ENCODE results near the gene ADGRF4. TPM values are rescaled to one million over a fixed set of nuclear protein-coding genes. Genes with fewer than 3 reads are reported as not detected.
"Not testable (repeated sequence)": the region's sequence is repeated elsewhere in the genome, so short reads cannot be mapped to it uniquely, and the experiment has no call there.

The ADGRF4 gene
- total and polyA plus RNA-seq, 5 donors from 2014 or later = not detected

GRCh38 chr6:47737406-47737805, 39.0 kb downstream of the ADGRF4 start:
- ATAC-seq (ENCODE audit: low read depth in 2 of 2) (no peak), DNase-seq (no peak)
- Mint-ChIP-seq H3K4me1 (no peaks in the 10 kb centered on the region), H3K9me3 (no peaks in the 10 kb centered on the region), H3K36me3 (no peaks in the 10 kb centered on the region), H3K4me3 (no peak overlapping the region), H3K27ac (no peak overlapping the region), H3K27me3 (no peaks in the 10 kb centered on the region)
- no peak overlapping the region for H3K27ac ChIP-seq (ENCODE audit: insufficient read depth, low read length, poor library complexity, severe bottlenecking)
- no peaks in the 10 kb centered on the region for H3K4me1 ChIP-seq (ENCODE audit: control insufficient read depth, insufficient read depth, low read length, poor library complexity, severe bottlenecking)
- H3K27me3 ChIP-seq (ENCODE audit: control insufficient read depth, insufficient read depth, low read length) = no peaks in the 10 kb centered on the region
- H3K36me3 ChIP-seq (ENCODE audit: control insufficient read depth, insufficient read depth, low read length) = no peaks in the 10 kb centered on the region
- H3K4me3 ChIP-seq (ENCODE audit: low read depth, low read length) = no peak overlapping the region
- no peaks in the 10 kb centered on the region for H3K9me3 ChIP-seq (ENCODE audit: control insufficient read depth in 2 of 2, low read length in 2 of 2)

GRCh38 chr6:47740714-47741113, 42.3 kb downstream of the ADGRF4 start:
- no peak for DNase-seq
- H3K27ac ChIP-seq (ENCODE audit: insufficient read depth, low read length, poor library complexity, severe bottlenecking) = no peak overlapping the region
- H3K27me3 ChIP-seq (ENCODE audit: control insufficient read depth, insufficient read depth, low read length) = no peaks in the 10 kb centered on the region
- Mint-ChIP-seq H3K27ac (no peak overlapping the region), H3K9me3 (no peaks in the 10 kb centered on the region), H3K27me3 (no peaks in the 10 kb centered on the region), H3K36me3 (no peaks in the 10 kb centered on the region), H3K4me1 (no peaks in the 10 kb centered on the region), H3K4me3 (no peak overlapping the region)
- H3K9me3 ChIP-seq (ENCODE audit: control insufficient read depth in 2 of 2, low read length in 2 of 2) = no peaks in the 10 kb centered on the region
- no peak for ATAC-seq (ENCODE audit: low read depth in 2 of 2)
- H3K4me1 ChIP-seq (ENCODE audit: control insufficient read depth, insufficient read depth, low read length, poor library complexity, severe bottlenecking) = no peaks in the 10 kb centered on the region
- no peaks in the 10 kb centered on the region for H3K36me3 ChIP-seq (ENCODE audit: control insufficient read depth, insufficient read depth, low read length)
- no peak overlapping the region for H3K4me3 ChIP-seq (ENCODE audit: low read depth, low read length)

DNA sequence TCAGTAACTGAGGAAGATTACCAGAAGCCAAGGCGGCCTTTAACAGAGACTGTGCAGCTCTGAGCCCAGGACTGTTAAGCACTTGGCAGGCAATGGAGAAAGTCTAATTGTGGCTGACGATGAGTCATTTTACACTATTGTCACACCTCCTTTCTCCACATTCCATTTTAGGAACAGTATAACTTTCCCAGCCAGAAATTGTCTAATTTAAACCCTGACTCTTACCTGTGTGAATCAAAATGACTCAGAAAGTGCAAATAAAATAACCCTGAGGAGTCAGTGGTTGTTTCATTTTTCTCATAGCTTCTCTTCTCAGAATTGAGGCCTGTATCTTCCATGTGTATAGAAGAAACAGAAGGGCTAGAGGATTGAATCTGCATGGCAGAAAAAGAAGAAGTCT, 43.4 kb downstream of the ADGRF4 start:
- DNase-seq (no peak), ATAC-seq (ENCODE audit: low read depth in 2 of 2) (no peak)
- Mint-ChIP-seq H3K36me3 (no peaks in the 10 kb centered on the region), H3K27me3 (no peaks in the 10 kb centered on the region), H3K27ac (no peak overlapping the region), H3K4me1 (no peaks in the 10 kb centered on the region), H3K4me3 (no peak overlapping the region), H3K9me3 (no peaks in the 10 kb centered on the region)
- no peak overlapping the region for H3K27ac ChIP-seq (ENCODE audit: insufficient read depth, low read length, poor library complexity, severe bottlenecking)
- no peaks in the 10 kb centered on the region for H3K27me3 ChIP-seq (ENCODE audit: control insufficient read depth, insufficient read depth, low read length)
- H3K36me3 ChIP-seq (ENCODE audit: control insufficient read depth, insufficient read depth, low read length) = no peaks in the 10 kb centered on the region
- H3K4me3 ChIP-seq (ENCODE audit: low read depth, low read length) = no peak overlapping the region
- no peaks in the 10 kb centered on the region for H3K9me3 ChIP-seq (ENCODE audit: control insufficient read depth in 2 of 2, low read length in 2 of 2)
- H3K4me1 ChIP-seq (ENCODE audit: control insufficient read depth, insufficient read depth, low read length, poor library complexity, severe bottlenecking) = no peaks in the 10 kb centered on the region

- Mint-ChIP-seq H3K9me3 (no peaks in the 10 kb centered on the region), H3K27ac (no peak overlapping the region), H3K4me1 (no peaks in the 10 kb centered on the region), H3K4me3 (no peak overlapping the region), H3K36me3 (no peaks in the 10 kb centered on the region), H3K27me3 (no peaks in the 10 kb centered on the region)
- H3K9me3 ChIP-seq (ENCODE audit: control insufficient read depth in 2 of 2, low read length in 2 of 2) = no peaks in the 10 kb centered on the region
- no peaks in the 10 kb centered on the region for H3K4me1 ChIP-seq (ENCODE audit: control insufficient read depth, insufficient read depth, low read length, poor library complexity, severe bottlenecking)
- H3K36me3 ChIP-seq (ENCODE audit: control insufficient read depth, insufficient read depth, low read length) = no peaks in the 10 kb centered on the region
- no peak overlapping the region for H3K27ac ChIP-seq (ENCODE audit: insufficient read depth, low read length, poor library complexity, severe bottlenecking)
- no peaks in the 10 kb centered on the region for H3K27me3 ChIP-seq (ENCODE audit: control insufficient read depth, insufficient read depth, low read length)
- DNase-seq (no peak), ATAC-seq (ENCODE audit: low read depth in 2 of 2) (no peak)
- H3K4me3 ChIP-seq (ENCODE audit: low read depth, low read length) = no peak overlapping the region
Observed at GRCh38 chr6:47743744-47744143, 45.4 kb downstream of the ADGRF4 start.

DNA sequence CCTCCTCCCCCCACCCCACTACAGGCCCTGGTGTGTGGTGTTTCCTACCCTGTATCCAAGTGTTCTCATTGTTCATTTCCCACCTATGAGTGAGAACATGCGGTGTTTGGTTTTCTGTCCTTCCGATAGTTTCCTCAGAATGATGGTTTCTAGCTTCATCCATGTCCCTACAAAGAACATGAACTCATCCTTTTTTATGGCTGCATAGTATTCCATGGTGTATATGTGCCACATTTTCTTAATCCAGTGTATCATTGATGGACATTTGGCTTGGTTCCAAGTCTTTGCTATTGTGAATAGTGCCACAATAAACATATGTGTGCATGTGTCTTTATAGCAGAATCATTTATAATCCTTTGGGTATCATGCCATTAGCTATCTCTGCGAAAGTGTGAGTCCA, 46.9 kb downstream of the ADGRF4 start:
- H3K27me3 ChIP-seq (ENCODE audit: control insufficient read depth, insufficient read depth, low read length); H3K9me3 Mint-ChIP-seq; H3K4me3 Mint-ChIP-seq; H3K36me3 Mint-ChIP-seq; H3K27me3 Mint-ChIP-seq; H3K4me3 ChIP-seq (ENCODE audit: low read depth, low read length); H3K9me3 ChIP-seq (ENCODE audit: control insufficient read depth in 2 of 2, low read length in 2 of 2); H3K4me1 Mint-ChIP-seq; H3K36me3 ChIP-seq (ENCODE audit: control insufficient read depth, insufficient read depth, low read length); ATAC-seq (ENCODE audit: low read depth in 2 of 2); H3K27ac ChIP-seq (ENCODE audit: insufficient read depth, low read length, poor library complexity, severe bottlenecking); DNase-seq; H3K4me1 ChIP-seq (ENCODE audit: control insufficient read depth, insufficient read depth, low read length, poor library complexity, severe bottlenecking): not testable (repeated sequence)
- peak overlapping the region in 1 of 3 donors; percentile 26 for H3K27ac Mint-ChIP-seq

- Mint-ChIP-seq H3K27me3 (no peaks in the 10 kb centered on the region), H3K9me3 (peaks cover 0 to 7% (median 0%) of the 10 kb centered on the region in 7 donors), H3K4me1 (no peaks in the 10 kb centered on the region), H3K4me3 (no peak overlapping the region), H3K36me3 (no peaks in the 10 kb centered on the region), H3K27ac (no peak overlapping the region)
- Histone ChIP-seq H3K4me1 (ENCODE audit: control insufficient read depth, insufficient read depth, low read length, poor library complexity, severe bottlenecking) (no peaks in the 10 kb centered on the region), H3K27ac (ENCODE audit: insufficient read depth, low read length, poor library complexity, severe bottlenecking) (no peak overlapping the region), H3K27me3 (ENCODE audit: control insufficient read depth, insufficient read depth, low read length) (no peaks in the 10 kb centered on the region), H3K9me3 (ENCODE audit: control insufficient read depth in 2 of 2, low read length in 2 of 2) (no peaks in the 10 kb centered on the region), H3K4me3 (ENCODE audit: low read depth, low read length) (no peak overlapping the region), H3K36me3 (ENCODE audit: control insufficient read depth, insufficient read depth, low read length) (no peaks in the 10 kb centered on the region)
- ATAC-seq (ENCODE audit: low read depth in 2 of 2) (no peak), DNase-seq (no peak)
Observed at GRCh38 chr6:47749757-47750156, 51.4 kb downstream of the ADGRF4 start.

- Mint-ChIP-seq H3K27me3 (no peaks in the 10 kb centered on the region), H3K9me3 (peaks cover 0 to 7% (median 0%) of the 10 kb centered on the region in 7 donors), H3K27ac (no peak overlapping the region), H3K36me3 (no peaks in the 10 kb centered on the region), H3K4me3 (no peak overlapping the region), H3K4me1 (no peaks in the 10 kb centered on the region)
- Histone ChIP-seq H3K4me3 (ENCODE audit: low read depth, low read length) (no peak overlapping the region), H3K9me3 (ENCODE audit: control insufficient read depth in 2 of 2, low read length in 2 of 2) (no peaks in the 10 kb centered on the region), H3K36me3 (ENCODE audit: control insufficient read depth, insufficient read depth, low read length) (no peaks in the 10 kb centered on the region), H3K27ac (ENCODE audit: insufficient read depth, low read length, poor library complexity, severe bottlenecking) (no peak overlapping the region), H3K27me3 (ENCODE audit: control insufficient read depth, insufficient read depth, low read length) (no peaks in the 10 kb centered on the region), H3K4me1 (ENCODE audit: control insufficient read depth, insufficient read depth, low read length, poor library complexity, severe bottlenecking) (no peaks in the 10 kb centered on the region)
- DNase-seq = no peak
- no peak for ATAC-seq (ENCODE audit: low read depth in 2 of 2)
Observed at GRCh38 chr6:47752801-47753200, 54.4 kb downstream of the ADGRF4 start.

- Mint-ChIP-seq H3K27ac (no peak overlapping the region), H3K36me3 (no peaks in the 10 kb centered on the region), H3K4me1 (no peaks in the 10 kb centered on the region), H3K27me3 (no peaks in the 10 kb centered on the region), H3K4me3 (no peak overlapping the region), H3K9me3 (peaks cover 0 to 2% (median 0%) of the 10 kb centered on the region in 7 donors)
- ATAC-seq (ENCODE audit: low read depth in 2 of 2) (no peak), DNase-seq (no peak)
- no peaks in the 10 kb centered on the region for H3K27me3 ChIP-seq (ENCODE audit: control insufficient read depth, insufficient read depth, low read length)
- H3K27ac ChIP-seq (ENCODE audit: insufficient read depth, low read length, poor library complexity, severe bottlenecking) = no peak overlapping the region
- no peak overlapping the region for H3K4me3 ChIP-seq (ENCODE audit: low read depth, low read length)
- H3K36me3 ChIP-seq (ENCODE audit: control insufficient read depth, insufficient read depth, low read length) = no peaks in the 10 kb centered on the region
- H3K4me1 ChIP-seq (ENCODE audit: control insufficient read depth, insufficient read depth, low read length, poor library complexity, severe bottlenecking) = no peaks in the 10 kb centered on the region
- H3K9me3 ChIP-seq (ENCODE audit: control insufficient read depth in 2 of 2, low read length in 2 of 2) = no peaks in the 10 kb centered on the region
Observed at GRCh38 chr6:47759364-47759763, 61.0 kb downstream of the ADGRF4 start.
